ENCODE data around the gene HNF1A. TPM values are rescaled to one million over a fixed set of nuclear protein-coding genes. Genes with fewer than 3 reads are reported as not detected.

The HNF1A gene
- total RNA-seq, 4 donors from 2014 or later: 0.27 to 0.47 TPM; not detected in 2

DNA sequence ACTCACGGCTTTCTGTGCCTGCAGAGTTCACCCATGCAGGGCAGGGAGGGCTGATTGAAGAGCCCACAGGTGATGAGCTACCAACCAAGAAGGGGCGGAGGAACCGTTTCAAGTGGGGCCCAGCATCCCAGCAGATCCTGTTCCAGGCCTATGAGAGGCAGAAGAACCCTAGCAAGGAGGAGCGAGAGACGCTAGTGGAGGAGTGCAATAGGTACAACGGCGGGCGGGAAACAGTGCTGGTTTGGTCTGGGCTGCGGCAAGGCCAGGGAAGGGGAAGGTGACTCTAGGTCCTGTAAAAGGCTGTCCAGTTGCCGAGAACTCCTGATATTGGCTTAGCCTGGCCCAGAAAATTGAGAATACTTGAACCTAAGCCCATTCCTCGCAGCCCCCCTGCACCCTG lies 15.2 kb downstream of the HNF1A start:
- no peak for ATAC-seq
- no peak for TF ChIP-seq EP300 (IDR thresholded peaks at IDR 0.05)
- TF ChIP-seq POLR2A (IDR thresholded peaks at IDR 0.05): no peak
- TF ChIP-seq, protein P1, sequence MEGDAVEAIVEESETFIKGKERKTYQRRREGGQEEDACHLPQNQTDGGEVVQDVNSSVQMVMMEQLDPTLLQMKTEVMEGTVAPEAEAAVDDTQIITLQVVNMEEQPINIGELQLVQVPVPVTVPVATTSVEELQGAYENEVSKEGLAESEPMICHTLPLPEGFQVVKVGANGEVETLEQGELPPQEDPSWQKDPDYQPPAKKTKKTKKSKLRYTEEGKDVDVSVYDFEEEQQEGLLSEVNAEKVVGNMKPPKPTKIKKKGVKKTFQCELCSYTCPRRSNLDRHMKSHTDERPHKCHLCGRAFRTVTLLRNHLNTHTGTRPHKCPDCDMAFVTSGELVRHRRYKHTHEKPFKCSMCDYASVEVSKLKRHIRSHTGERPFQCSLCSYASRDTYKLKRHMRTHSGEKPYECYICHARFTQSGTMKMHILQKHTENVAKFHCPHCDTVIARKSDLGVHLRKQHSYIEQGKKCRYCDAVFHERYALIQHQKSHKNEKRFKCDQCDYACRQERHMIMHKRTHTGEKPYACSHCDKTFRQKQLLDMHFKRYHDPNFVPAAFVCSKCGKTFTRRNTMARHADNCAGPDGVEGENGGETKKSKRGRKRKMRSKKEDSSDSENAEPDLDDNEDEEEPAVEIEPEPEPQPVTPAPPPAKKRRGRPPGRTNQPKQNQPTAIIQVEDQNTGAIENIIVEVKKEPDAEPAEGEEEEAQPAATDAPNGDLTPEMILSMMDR (IDR thresholded peaks at IDR 0.05): no peak
- no peak for TF ChIP-seq POLR2AphosphoS5 (IDR thresholded peaks at IDR 0.05)
- Histone ChIP-seq H3K4me1 (no peaks in the 10 kb centered on the region), H3K27ac (no peak overlapping the region), H3K4me3 (no peak overlapping the region), H3K27me3 (peaks cover 17% of the 10 kb centered on the region), H3K36me3 (no peaks in the 10 kb centered on the region), H3K9me3 (no peaks in the 10 kb centered on the region)
- WGBS, 2 donors (ENCODE audit: low coverage in 1 of 2): 82 to 84% methylated on average over 5 to 10 of the region's 11 CpGs

DNA sequence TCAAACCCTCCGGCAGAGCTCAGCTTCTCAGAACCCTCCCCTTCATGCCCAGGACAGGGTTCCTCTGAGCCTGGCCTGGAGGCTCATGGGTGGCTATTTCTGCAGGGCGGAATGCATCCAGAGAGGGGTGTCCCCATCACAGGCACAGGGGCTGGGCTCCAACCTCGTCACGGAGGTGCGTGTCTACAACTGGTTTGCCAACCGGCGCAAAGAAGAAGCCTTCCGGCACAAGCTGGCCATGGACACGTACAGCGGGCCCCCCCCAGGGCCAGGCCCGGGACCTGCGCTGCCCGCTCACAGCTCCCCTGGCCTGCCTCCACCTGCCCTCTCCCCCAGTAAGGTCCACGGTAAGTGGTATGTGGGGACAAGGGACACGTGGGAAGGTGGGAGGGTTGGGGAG lies 15.7 kb downstream of the HNF1A start:
- H3K9me3 ChIP-seq: no peaks in the 10 kb centered on the region
- no peak for TF ChIP-seq POLR2AphosphoS5 (IDR thresholded peaks at IDR 0.05)
- no peak for TF ChIP-seq EP300 (IDR thresholded peaks at IDR 0.05)
- no peak for TF ChIP-seq POLR2A (IDR thresholded peaks at IDR 0.05)
- TF ChIP-seq, protein P1 (IDR thresholded peaks at IDR 0.05): no peak
- H3K4me1 ChIP-seq: peaks cover 0 to under 1% (median 0%) of the 10 kb centered on the region in 3 donors
- ATAC-seq: no peak
- no peak overlapping the region for H3K4me3 ChIP-seq
- H3K36me3 ChIP-seq: no peaks in the 10 kb centered on the region
- H3K27me3 ChIP-seq: peaks cover 21% of the 10 kb centered on the region
- 77 to 84% methylated on average over 3 to 8 of the region's 15 CpGs for WGBS, 2 donors (ENCODE audit: low coverage in 1 of 2)
- H3K27ac ChIP-seq: no peak overlapping the region

DNA sequence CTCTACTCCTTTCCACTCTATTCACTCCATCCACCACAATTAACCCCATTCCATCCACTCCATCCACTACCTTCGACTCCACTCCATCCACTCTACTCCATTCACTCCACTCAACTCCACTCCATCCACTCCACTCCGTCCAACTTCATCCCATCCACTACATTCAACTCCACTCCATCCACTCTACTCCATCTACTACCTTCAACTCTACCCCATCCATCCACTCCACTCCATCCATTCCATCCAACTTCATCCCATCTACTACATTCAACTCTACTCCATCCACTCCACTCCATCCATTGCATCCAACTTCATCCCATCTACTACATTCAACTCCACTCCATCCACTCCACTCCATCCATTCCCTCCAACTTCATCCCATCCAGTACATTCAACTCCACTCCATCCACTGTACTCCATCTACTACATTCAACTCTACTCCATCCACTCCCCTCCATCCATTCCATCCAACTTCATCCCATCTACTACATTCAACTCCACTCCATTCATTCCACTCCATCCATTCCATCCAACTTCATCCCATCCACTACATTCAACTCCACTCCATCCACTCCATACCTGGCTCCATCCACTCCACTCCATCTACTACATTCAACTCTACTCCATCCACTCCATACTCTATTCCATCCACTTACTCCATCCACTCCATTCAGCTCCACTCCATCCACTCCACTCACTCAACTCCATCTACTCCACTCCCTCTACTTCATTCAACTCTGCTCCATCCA lies 16.4 kb downstream of the HNF1A start:
- Histone ChIP-seq H3K4me1 (peaks cover 0 to 7% (median 0%) of the 10 kb centered on the region in 3 donors), H3K9me3 (no peaks in the 10 kb centered on the region), H3K4me3 (no peak overlapping the region), H3K36me3 (no peaks in the 10 kb centered on the region), H3K27ac (no peak overlapping the region), H3K27me3 (peaks cover 27% of the 10 kb centered on the region)
- no peak for ATAC-seq
- 60 to 86% methylated on average over 1 to 2 of the region's 2 CpGs for WGBS, 2 donors (ENCODE audit: low coverage in 1 of 2)
- TF ChIP-seq, protein P1 (IDR thresholded peaks at IDR 0.05): no peak
- TF ChIP-seq EP300 (IDR thresholded peaks at IDR 0.05) (no peak), POLR2A (IDR thresholded peaks at IDR 0.05) (no peak), POLR2AphosphoS5 (IDR thresholded peaks at IDR 0.05) (no peak)

DNA sequence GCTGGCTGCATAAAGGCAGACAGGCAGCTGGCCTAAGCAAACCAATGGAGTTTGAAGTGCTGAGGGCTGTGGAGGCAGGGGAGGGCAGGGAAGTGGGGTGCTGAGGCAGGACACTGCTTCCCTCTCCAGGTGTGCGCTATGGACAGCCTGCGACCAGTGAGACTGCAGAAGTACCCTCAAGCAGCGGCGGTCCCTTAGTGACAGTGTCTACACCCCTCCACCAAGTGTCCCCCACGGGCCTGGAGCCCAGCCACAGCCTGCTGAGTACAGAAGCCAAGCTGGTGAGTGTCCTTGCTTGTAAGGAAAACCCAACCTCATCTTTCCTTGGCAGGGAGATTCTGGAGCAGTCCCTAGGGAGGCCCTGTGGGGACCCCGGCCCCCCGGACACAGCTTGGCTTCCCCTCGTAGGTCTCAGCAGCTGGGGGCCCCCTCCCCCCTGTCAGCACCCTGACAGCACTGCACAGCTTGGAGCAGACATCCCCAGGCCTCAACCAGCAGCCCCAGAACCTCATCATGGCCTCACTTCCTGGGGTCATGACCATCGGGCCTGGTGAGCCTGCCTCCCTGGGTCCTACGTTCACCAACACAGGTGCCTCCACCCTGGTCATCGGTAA lies 17.9 kb downstream of the HNF1A start:
- Histone ChIP-seq H3K4me1 (peaks cover 0 to 7% (median 0%) of the 10 kb centered on the region in 3 donors), H3K36me3 (peaks cover 0 to 8% of the 10 kb centered on the region in 2 donors), H3K4me3 (no peak overlapping the region), H3K9me3 (no peaks in the 10 kb centered on the region), H3K27me3 (peaks cover 27% of the 10 kb centered on the region), H3K27ac (no peak overlapping the region)
- ATAC-seq: no peak
- 88 to 100% methylated on average over 3 to 6 of the region's 11 CpGs for WGBS, 2 donors (ENCODE audit: low coverage in 1 of 2)
- TF ChIP-seq POLR2AphosphoS5 (IDR thresholded peaks at IDR 0.05) (no peak), POLR2A (IDR thresholded peaks at IDR 0.05) (no peak), EP300 (IDR thresholded peaks at IDR 0.05) (no peak)
- TF ChIP-seq, protein P1 (IDR thresholded peaks at IDR 0.05): no peak

All from gastroesophageal sphincter (tissue), 4 donors.